ENCODE results near the gene PPP4R3B.

PPP4R3B gene

DNA sequence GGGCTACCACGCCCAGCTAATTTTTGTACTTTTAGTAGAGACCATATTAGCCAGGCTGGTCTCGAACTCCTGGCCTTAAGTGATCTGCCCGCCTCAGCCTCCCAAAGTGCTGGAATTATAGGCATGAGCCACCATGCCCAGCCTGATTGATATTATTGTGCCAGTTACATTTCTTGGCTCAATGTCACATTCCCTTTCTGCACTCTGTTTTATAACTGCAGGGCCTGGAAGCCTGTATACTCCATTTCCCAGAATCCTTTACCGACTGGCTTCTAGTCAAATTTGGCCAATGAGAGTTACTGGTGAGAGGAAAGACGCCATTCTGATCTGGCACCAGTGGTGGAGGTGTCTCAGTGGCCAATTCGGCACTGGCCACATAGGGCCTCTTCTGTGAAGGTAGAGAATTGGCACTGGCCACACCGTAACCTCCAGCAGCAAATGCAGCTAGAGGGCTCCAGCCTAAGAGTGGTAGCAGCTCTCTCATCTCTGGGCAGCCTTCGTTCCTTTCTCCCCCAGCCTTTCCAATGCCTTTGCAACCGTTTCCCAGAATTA, 114.8 kb downstream of the PPP4R3B start:
- DNase-seq = no peak

GRCh38 chr2:55500025-55500424, 117.4 kb downstream of the PPP4R3B start:
- DNase-seq = no peak

GRCh38 chr2:55498582-55498981, 118.8 kb downstream of the PPP4R3B start:
- no peak for DNase-seq
